ENCODE data around the gene MYLK.

- TF ChIP-seq POLR2AphosphoS5 (IDR thresholded peaks at IDR 0.05; ENCODE audit: borderline replicate concordance, low read depth, low read length) (no peak), EZH2 (IDR thresholded peaks at IDR 0.05) (no peak), FOXP2 (optimal IDR thresholded peaks at IDR 0.05; ENCODE audit: control extremely low read depth, extremely low read length, insufficient read depth) (no peak)
Observed at GRCh38 chr3:123653221-123653682, 230.9 kb downstream of the MYLK start.

Data from SK-N-MC (cell line).